Endothelial cell of umbilical vein (primary cell): Measurements from ENCODE around the gene IPO4. TPM values are rescaled to one million over a fixed set of nuclear protein-coding genes. Genes with fewer than 3 reads are reported as not detected.
"Not testable (repeated sequence)": the region's sequence is repeated elsewhere in the genome, so short reads cannot be mapped to it uniquely, and the experiment has no call there.

ENCODE experiments used
- BruUV-seq: library from RNA; stranded (reverse); fragments of 400-500 nt; replicated peaks from 2 replicates; lab custom pipeline; 2021; lab: Mats Ljungman, UMichigan
- CTCF ChIA-PET: fragments of 300-600, 350-600 bp; sonication (Branson Sonifier 250); formaldehyde crosslinking; loops from one replicate; lab custom pipeline; 2021; ENCODE audit warnings: antibody characterized with exemption, inconsistent platforms; lab: Charles Lee
- POLR2A ChIA-PET: fragments of 300-600, 350-600 bp; sonication (Branson Sonifier 250); formaldehyde crosslinking; loops from one replicate; lab custom pipeline; 2021; ENCODE audit warnings: antibody characterized with exemption, inconsistent platforms; lab: Charles Lee
- DNase-seq: peaks from one replicate; pipeline ENCODE4 v3.0.0-alpha.2; 2011; ENCODE audit warnings: low read depth, low spot score
- FAIRE-seq: peaks from 2 replicates; lab custom pipeline; 2011; peaks lifted over from hg19 to GRCh38; lab: Jason Lieb, UNC
- H2AFZ ChIP-seq: 2 replicates; pipeline ENCODE4 v1.6.0; 2012; ENCODE audit warnings: low read depth, low read length, control low read depth, inconsistent platforms
- H3K27ac ChIP-seq: 2 replicates; pipeline ENCODE4 v1.5.1; 2011; ENCODE audit warnings: low read depth, mild to moderate bottlenecking, control low read depth, low read length, moderate library complexity; ENCODE audit not compliant: insufficient read depth
- H3K27me3 ChIP-seq, 2 experiments: 2 replicates each; pipeline versions ENCODE4 v1.6.0 to v1.6.1; 2011; ENCODE audit warnings: low read length in 2 of 2, mixed read lengths in 1 of 2; ENCODE audit not compliant: control insufficient read depth in 2 of 2, insufficient read depth in 2 of 2
- H3K36me3 ChIP-seq, 2 experiments: 2 replicates in 1 of 2; 3 replicates in 1 of 2; pipeline ENCODE4 v1.5.1; 2011; ENCODE audit warnings: low read length in 2 of 2, mild to moderate bottlenecking in 1 of 2, moderate library complexity in 1 of 2; ENCODE audit not compliant: control insufficient read depth in 2 of 2, insufficient read depth in 2 of 2; ENCODE audit errors: extremely low read depth in 1 of 2
- H3K4me1 ChIP-seq: 3 replicates; pipeline ENCODE4 v1.5.1; 2011; ENCODE audit warnings: mild to moderate bottlenecking, low read length; ENCODE audit not compliant: control insufficient read depth, insufficient read depth; ENCODE audit errors: extremely low read depth
- H3K4me2 ChIP-seq: 2 replicates; pipeline ENCODE4 v1.6.1; 2011; ENCODE audit warnings: low read length, control low read depth, mixed read lengths; ENCODE audit not compliant: insufficient read depth
- H3K4me3 ChIP-seq, 3 experiments: fragments of 200-600 bp in 1 of 3; sonication (generic), shearing (Covaris generic) in 1 of 3; replicated peaks in 1 of 3; 2 replicates each; pipeline ENCODE4 v1.5.1; 2011 to 2016; ENCODE audit warnings: control low read depth in 3 of 3, low read length in 3 of 3, mild to moderate bottlenecking in 2 of 3, inconsistent platforms in 1 of 3, low read depth in 1 of 3, moderate library complexity in 1 of 3; ENCODE audit not compliant: insufficient read depth in 1 of 3
- H3K79me2 ChIP-seq: 2 replicates; pipeline ENCODE4 v1.6.0; 2012; ENCODE audit warnings: low read length, inconsistent platforms; ENCODE audit not compliant: control insufficient read depth, insufficient read depth
- H3K9ac ChIP-seq: replicated peaks from 2 replicates; pipeline ENCODE3; 2011; ENCODE audit warnings: low read length, control low read depth; ENCODE audit not compliant: insufficient read depth; ENCODE audit errors: extremely low read depth
- H3K9me1 ChIP-seq: replicated peaks from 3 replicates; pipeline ENCODE4 v1.6.0; 2011; ENCODE audit warnings: mild to moderate bottlenecking, low read length; ENCODE audit not compliant: control insufficient read depth, insufficient read depth; ENCODE audit errors: extremely low read depth
- H3K9me3 ChIP-seq: replicated peaks from 2 replicates; pipeline ENCODE4 v1.5.1; 2012; ENCODE audit warnings: low read length, inconsistent platforms; ENCODE audit not compliant: control insufficient read depth, insufficient read depth
- H4K20me1 ChIP-seq: replicated peaks from 2 replicates; pipeline ENCODE3; 2011; ENCODE audit warnings: mild to moderate bottlenecking, low read length; ENCODE audit not compliant: control insufficient read depth, insufficient read depth; ENCODE audit errors: extremely low read depth
- CTCF ChIP-seq, 2 donors: IDR thresholded peaks; 1 replicate in 1 of 2; 2 replicates in 1 of 2; pipeline ENCODE4 v1.5.1; 2011; ENCODE audit warnings: low read length in 2 of 2, mild to moderate bottlenecking in 2 of 2, moderate library complexity in 2 of 2, control low read depth in 1 of 2, inconsistent platforms in 1 of 2, low read depth in 1 of 2; ENCODE audit not compliant: insufficient read depth in 1 of 2; ENCODE audit errors: extremely low read depth in 1 of 2
- EZH2 ChIP-seq: IDR thresholded peaks from 2 replicates; pipeline ENCODE4 v1.6.1; 2012; ENCODE audit warnings: borderline replicate concordance, low read depth, mild to moderate bottlenecking, moderate library complexity, low read length, inconsistent platforms; ENCODE audit not compliant: severe bottlenecking
- FOS ChIP-seq: IDR thresholded peaks from 2 replicates; pipeline ENCODE4 v1.6.1; 2011; ENCODE audit warnings: mild to moderate bottlenecking, low read length, moderate library complexity, borderline replicate concordance; ENCODE audit not compliant: insufficient read depth
- GATA2 ChIP-seq: IDR thresholded peaks from 2 replicates; pipeline ENCODE4 v1.7.0; 2011; ENCODE audit warnings: low read depth, mild to moderate bottlenecking, moderate library complexity, mixed read lengths, low read length; ENCODE audit not compliant: insufficient read length, insufficient read depth
- JUN ChIP-seq: IDR thresholded peaks from 2 replicates; pipeline ENCODE4 v1.6.1; 2011; ENCODE audit warnings: borderline replicate concordance, low read depth; ENCODE audit not compliant: insufficient read length, insufficient read depth
- MAX ChIP-seq: IDR thresholded peaks from 2 replicates; pipeline ENCODE4 v1.6.1; 2011; ENCODE audit not compliant: insufficient read depth, insufficient read length
- MYC ChIP-seq: IDR thresholded peaks from one replicate; pipeline ENCODE4 v1.6.1; 2011; ENCODE audit warnings: mild to moderate bottlenecking, low read depth, low read length
- POLR2A ChIP-seq: IDR thresholded peaks from 2 replicates; pipeline ENCODE4 v1.6.1; 2012; ENCODE audit warnings: low read depth, mild to moderate bottlenecking, control low read depth, low read length
- POLR2AphosphoS5 ChIP-seq: IDR thresholded peaks from 2 replicates; pipeline ENCODE4 v1.6.1; 2012; ENCODE audit warnings: low read depth, mild to moderate bottlenecking, control low read depth, low read length, moderate library complexity; ENCODE audit not compliant: insufficient read depth
- dilution Hi-C: fragments of 300-500 bp; cut with MboI; formaldehyde crosslinking; loops from one replicate; pipeline ENCODE4 v1.15.0; 2019; ENCODE audit warnings: low sequenced_read_pairs; ENCODE audit not compliant: extremely low pct_ligation_motif_present
- intact Hi-C: fragments of 100-400 bp; cut with micrococcal nuclease; formaldehyde crosslinking; loops from one replicate; pipeline ENCODE4 v1.10.0; 2022
- polyA plus RNA-seq, 4 experiments: library from polyadenylated mRNA; depleted of rRNA in 3 of 4; stranded (reverse) in 3 of 4; unstranded in 1 of 4; fragments of >200 nt; gene quantifications; 2 replicates each; pipeline versions ENCODE4 v1.2.1 to v1.2.3, GENCODE V29; 2011 to 2012; ENCODE audit warnings: missing spikeins in 1 of 4
- total RNA-seq: library from RNA; stranded (reverse); gene quantifications from 2 replicates; pipeline ENCODE4 v1.2.3, GENCODE V29; 2021

The IPO4 gene
- total and polyA plus RNA-seq, 2 donors (not counting 3 experiments of a cell fraction or from before 2014, with no cell fraction given), result 24.6 to 66.5 TPM

GRCh38 chr14:24202538-24202937, 13.9 kb upstream of the IPO4 start:
- POLR2A ChIA-PET, H3K4me1 ChIP-seq, BruUV-seq: not testable (repeated sequence)

GRCh38 chr14:24198814-24199524, 10.4 kb upstream of the IPO4 start:
- Histone ChIP-seq H3K9me3 (no peaks in the 10 kb centered on the region), H3K4me2 (no peak overlapping the region), H3K36me3 (peaks cover 0 to 2% of the 10 kb centered on the region in 2 experiments), H3K9ac (no peak overlapping the region), H3K27ac (no peak overlapping the region), H3K9me1 (no peaks in the 10 kb centered on the region), H3K4me1 (peaks cover 16% of the 10 kb centered on the region), H3K79me2 (peaks cover 21% of the 10 kb centered on the region), H3K4me3 (no peak overlapping the region), H4K20me1 (no peaks in the 10 kb centered on the region), H3K27me3 (no peaks in the 10 kb centered on the region), H2AFZ (no peak overlapping the region)
- BruUV-seq, result no TSS peak
- POLR2A ChIA-PET, result no interaction called here
- no peak for DNase-seq
- no peak for FAIRE-seq
- intact Hi-C loops (no loop called here), dilution Hi-C loops (no loop called here)
- TF ChIP-seq CTCF (IDR thresholded peaks at IDR 0.05; ENCODE audit: extremely low read depth in 1 of 2, insufficient read depth in 1 of 2, low read depth in 1 of 2, low read length in 2 of 2) (no peak), JUN (no peak), GATA2 (no peak), MAX (no peak), EZH2 (no peak), MYC (no peak), POLR2A (no peak), POLR2AphosphoS5 (no peak), FOS (no peak)
- CTCF ChIA-PET, result no interaction called here

More at GRCh38 chr14:24202538-24202937, 13.9 kb upstream of the IPO4 start:
- H3K9me1 ChIP-seq, DNase-seq, H3K9ac ChIP-seq, H4K20me1 ChIP-seq, intact Hi-C loops, H2AFZ ChIP-seq, H3K27me3 ChIP-seq, H3K79me2 ChIP-seq, FAIRE-seq, H3K27ac ChIP-seq, H3K4me3 ChIP-seq, H3K9me3 ChIP-seq, dilution Hi-C loops, H3K4me2 ChIP-seq: not testable (repeated sequence)
- CTCF ChIA-PET, result interaction anchor here (0.8 kb wide), 1 partner anchor 11 kb away, joined by 3 read pairs; no protein-coding TSS in a partner anchor
- H3K36me3 ChIP-seq, result peaks cover 6 to 20% of the 10 kb centered on the region in 2 experiments
